ENCODE measurements around the gene MCAM. TPM values are rescaled to one million over a fixed set of nuclear protein-coding genes. Genes with fewer than 3 reads are reported as not detected.

The MCAM gene
- total RNA-seq: 7.5 and 8.1 TPM in 2 replicates

GRCh38 chr11:119316729-119317591, at the start of gene MCAM:
Gene MCAM (minus strand): TSS chr11:119317130. CDS start chr11:119317101, 29 bp downstream.
- H3K4me1 Mint-ChIP-seq: peaks cover 23% of the 10 kb centered on the region
- H3K27me3 Mint-ChIP-seq: peaks cover 30% of the 10 kb centered on the region
- DNase-seq: peak; percentile 67
- intact Hi-C loops (cut with micrococcal nuclease): no loop called here
- no peak within 1 kb of the TSS for H3K27ac Mint-ChIP-seq
- no peaks in the 10 kb centered on the region for H3K9me3 Mint-ChIP-seq
- H3K4me3 Mint-ChIP-seq: peak within 1 kb of the TSS; percentile 72
- H3K36me3 Mint-ChIP-seq (ENCODE audit: low read depth): no peaks in the 10 kb centered on the region

GRCh38 chr11:119365071-119365591, 48.2 kb upstream of the MCAM start:
- Mint-ChIP-seq H3K9me3 (no peaks in the 10 kb centered on the region), H3K36me3 (ENCODE audit: low read depth) (no peaks in the 10 kb centered on the region), H3K4me3 (peak overlapping the region; percentile 81), H3K4me1 (peaks cover 7% of the 10 kb centered on the region), H3K27ac (peak overlapping the region; percentile 45), H3K27me3 (peaks cover 43% of the 10 kb centered on the region)
- intact Hi-C loops (cut with micrococcal nuclease): no loop called here
- no peak for DNase-seq

DNA sequence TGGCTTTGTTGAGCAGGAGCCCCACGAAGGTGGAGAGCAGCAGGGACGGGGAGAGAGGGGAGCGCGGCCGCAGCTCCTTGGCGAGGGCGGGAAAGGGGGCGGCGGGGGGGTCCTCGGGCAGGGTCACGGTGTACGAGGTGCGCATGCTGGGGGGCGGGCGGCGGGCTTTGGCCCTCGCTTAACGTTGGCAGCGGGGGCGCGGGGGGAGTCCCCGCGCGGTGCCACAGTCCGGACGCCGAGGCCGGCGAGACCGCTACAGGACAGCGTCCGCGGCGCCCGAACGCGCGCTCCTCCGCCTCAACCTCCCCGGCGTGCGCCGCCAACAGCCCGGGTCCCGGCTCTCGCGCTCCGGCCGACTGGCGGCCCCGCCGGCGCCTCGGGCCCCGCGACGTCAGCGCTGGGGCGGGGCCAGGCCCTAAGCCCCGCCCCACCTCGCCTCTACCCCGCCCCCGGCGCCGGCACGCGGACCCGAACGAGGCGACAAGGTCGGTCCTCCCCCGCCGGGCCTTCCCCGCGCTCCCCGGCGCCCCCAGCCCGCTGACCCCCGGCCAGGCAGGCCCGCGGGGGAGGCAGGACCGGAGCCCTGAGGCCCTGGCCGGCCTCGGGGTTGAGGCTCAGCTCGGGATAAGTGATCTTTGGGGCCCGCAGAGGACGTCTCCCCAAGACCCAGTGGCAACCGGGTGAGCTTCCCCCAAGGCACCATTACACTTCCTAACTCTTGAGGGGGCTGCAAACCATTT, 47.1 kb upstream of the MCAM start:
- intact Hi-C loops (cut with micrococcal nuclease): loop anchor here (1.0 kb wide), 1 partner anchor 17 kb away; the partner anchor contains the start of gene USP2
- Mint-ChIP-seq H3K4me3 (peak overlapping the region; percentile 81), H3K27ac (no peak overlapping the region), H3K36me3 (ENCODE audit: low read depth) (no peaks in the 10 kb centered on the region), H3K27me3 (peaks cover 42% of the 10 kb centered on the region), H3K9me3 (no peaks in the 10 kb centered on the region), H3K4me1 (peaks cover 7% of the 10 kb centered on the region)
- peak; percentile 90 for DNase-seq

GRCh38 chr11:119363081-119363850, 46.3 kb upstream of the MCAM start:
- Mint-ChIP-seq H3K4me3 (peak overlapping the region; percentile 40), H3K9me3 (no peaks in the 10 kb centered on the region), H3K36me3 (ENCODE audit: low read depth) (no peaks in the 10 kb centered on the region), H3K27me3 (peaks cover 43% of the 10 kb centered on the region), H3K27ac (no peak overlapping the region), H3K4me1 (peaks cover 7% of the 10 kb centered on the region)
- intact Hi-C loops (cut with micrococcal nuclease): no loop called here
- no peak for DNase-seq

- Mint-ChIP-seq H3K36me3 (ENCODE audit: low read depth) (no peaks in the 10 kb centered on the region), H3K9me3 (no peaks in the 10 kb centered on the region), H3K27me3 (peaks cover 46% of the 10 kb centered on the region), H3K4me3 (peak overlapping the region; percentile 41), H3K4me1 (peaks cover 7% of the 10 kb centered on the region), H3K27ac (no peak overlapping the region)
- DNase-seq: no peak
- intact Hi-C loops (cut with micrococcal nuclease): no loop called here
Measured at GRCh38 chr11:119362741-119363080, 45.8 kb upstream of the MCAM start.

GRCh38 chr11:119361941-119362725, 45.2 kb upstream of the MCAM start:
- H3K4me3 Mint-ChIP-seq: peak overlapping the region; percentile 41
- intact Hi-C loops (cut with micrococcal nuclease): no loop called here
- H3K9me3 Mint-ChIP-seq: no peaks in the 10 kb centered on the region
- no peak for DNase-seq
- H3K27me3 Mint-ChIP-seq: peaks cover 50% of the 10 kb centered on the region
- no peaks in the 10 kb centered on the region for H3K36me3 Mint-ChIP-seq (ENCODE audit: low read depth)
- no peak overlapping the region for H3K27ac Mint-ChIP-seq
- peaks cover 7% of the 10 kb centered on the region for H3K4me1 Mint-ChIP-seq

DNA sequence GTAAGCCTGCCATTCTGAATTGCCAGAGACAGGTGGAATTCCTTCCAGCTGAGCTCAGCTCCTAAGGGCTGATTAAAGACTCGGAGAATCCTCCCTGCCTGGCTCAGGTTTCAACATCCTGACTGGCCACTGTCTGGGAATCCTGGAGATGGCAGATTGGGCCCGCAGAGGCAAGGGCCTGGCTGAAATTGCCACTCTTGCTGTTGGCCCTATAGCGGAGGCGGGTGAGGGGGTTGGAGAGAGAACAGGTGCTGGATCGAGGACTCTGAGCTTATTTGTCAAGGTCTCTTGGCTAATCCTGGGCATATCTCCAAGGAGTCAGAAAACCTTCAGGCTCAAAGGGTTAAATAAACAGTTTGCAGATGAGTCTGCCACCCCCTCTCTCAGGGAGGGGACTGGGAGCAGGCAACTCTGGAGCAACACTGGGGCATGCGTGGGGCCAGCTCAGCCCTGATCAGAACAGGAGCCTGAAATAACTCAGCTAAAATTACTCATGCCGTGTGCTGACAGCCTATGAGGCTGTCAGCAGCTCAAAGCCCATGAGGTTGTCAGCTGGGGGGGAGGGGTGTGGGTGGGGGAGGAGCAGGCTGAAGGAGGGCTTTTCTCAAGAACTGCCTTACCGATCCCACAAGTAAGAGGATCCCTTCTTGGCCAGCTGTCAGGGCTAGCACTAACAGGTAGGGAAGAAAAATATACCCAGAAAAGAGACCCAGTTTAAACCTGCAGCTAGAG, 44.3 kb upstream of the MCAM start:
- intact Hi-C loops (cut with micrococcal nuclease): no loop called here
- peaks cover 11% of the 10 kb centered on the region for H3K4me1 Mint-ChIP-seq

GRCh38 chr11:119359365-119360214, 42.7 kb upstream of the MCAM start:
- Mint-ChIP-seq H3K9me3 (no peaks in the 10 kb centered on the region), H3K4me1 (peaks cover 10% of the 10 kb centered on the region), H3K4me3 (no peak overlapping the region), H3K27ac (no peak overlapping the region), H3K36me3 (ENCODE audit: low read depth) (no peaks in the 10 kb centered on the region), H3K27me3 (peaks cover 44% of the 10 kb centered on the region)
- intact Hi-C loops (cut with micrococcal nuclease): no loop called here
- no peak for DNase-seq

More for the DNA sequence above, 44.3 kb upstream of the MCAM start:
- peaks cover 44% of the 10 kb centered on the region for H3K27me3 Mint-ChIP-seq
- H3K27ac Mint-ChIP-seq: no peak overlapping the region
- no peaks in the 10 kb centered on the region for H3K9me3 Mint-ChIP-seq
- no peaks in the 10 kb centered on the region for H3K36me3 Mint-ChIP-seq (ENCODE audit: low read depth)
- DNase-seq: no peak
- H3K4me3 Mint-ChIP-seq: no peak overlapping the region

GRCh38 chr11:119357074-119357473, 40.1 kb upstream of the MCAM start:
- H3K36me3 Mint-ChIP-seq (ENCODE audit: low read depth): no peaks in the 10 kb centered on the region
- H3K27ac Mint-ChIP-seq: no peak overlapping the region
- H3K4me1 Mint-ChIP-seq: peaks cover 5% of the 10 kb centered on the region
- intact Hi-C loops (cut with micrococcal nuclease): no loop called here
- peaks cover 39% of the 10 kb centered on the region for H3K27me3 Mint-ChIP-seq
- peak overlapping the region; percentile 63 for H3K4me3 Mint-ChIP-seq
- DNase-seq: no peak
- no peaks in the 10 kb centered on the region for H3K9me3 Mint-ChIP-seq

DNA sequence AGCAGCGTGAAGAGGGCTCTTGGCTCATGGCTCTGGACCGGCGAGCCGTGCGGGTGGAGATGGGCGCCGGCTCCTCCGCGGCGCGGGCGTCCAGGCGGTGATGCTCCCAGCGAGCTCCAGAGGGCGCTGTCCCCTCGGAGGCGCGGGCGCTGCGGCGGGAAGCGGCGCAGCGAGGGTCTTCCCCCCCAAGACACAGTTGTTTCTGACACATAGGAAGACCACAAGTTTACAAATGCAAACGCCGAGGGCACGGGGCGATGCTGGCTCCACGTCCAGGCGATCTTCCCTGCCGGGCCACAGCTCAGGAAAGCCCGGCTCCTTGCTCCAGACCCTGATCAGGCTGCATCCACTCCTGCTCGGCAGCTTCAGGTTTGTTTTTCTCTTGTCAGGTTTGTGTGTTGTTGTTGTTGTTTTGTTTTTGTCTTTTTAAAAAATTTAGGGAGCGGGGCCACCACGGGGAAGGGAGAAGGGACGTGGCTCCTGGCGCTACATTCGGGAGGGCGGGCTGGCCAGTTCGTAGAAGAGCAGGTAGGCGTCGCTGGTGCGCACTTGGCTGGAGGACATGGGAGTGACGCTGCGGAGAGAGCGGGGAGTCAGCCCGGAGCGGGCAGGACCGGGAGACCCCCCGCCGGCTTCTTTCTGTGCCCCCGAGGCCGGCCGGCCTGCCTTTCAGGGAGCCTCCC, 39.6 kb upstream of the MCAM start:
- Mint-ChIP-seq H3K27me3 (peaks cover 39% of the 10 kb centered on the region), H3K36me3 (ENCODE audit: low read depth) (no peaks in the 10 kb centered on the region), H3K9me3 (no peaks in the 10 kb centered on the region), H3K4me3 (peak overlapping the region; percentile 87), H3K27ac (peak overlapping the region; percentile 76), H3K4me1 (peaks cover 5% of the 10 kb centered on the region)
- intact Hi-C loops (cut with micrococcal nuclease): loop anchor here (1.0 kb wide), 3 partner anchors 18 to 118 kb away; partner anchors contain the start of gene USP2
- peak; percentile 92 for DNase-seq

GRCh38 chr11:119355091-119355843, 38.3 kb upstream of the MCAM start:
- no peak for DNase-seq
- peaks cover 5% of the 10 kb centered on the region for H3K4me1 Mint-ChIP-seq
- H3K9me3 Mint-ChIP-seq: no peaks in the 10 kb centered on the region
- no peaks in the 10 kb centered on the region for H3K36me3 Mint-ChIP-seq (ENCODE audit: low read depth)
- no peak overlapping the region for H3K27ac Mint-ChIP-seq
- intact Hi-C loops (cut with micrococcal nuclease): no loop called here
- H3K4me3 Mint-ChIP-seq: peak overlapping the region; percentile 87
- H3K27me3 Mint-ChIP-seq: peaks cover 44% of the 10 kb centered on the region

All from activated CD4-positive, alpha-beta T cell treated with anti-CD3 and anti-CD28 coated beads, Interleukin-2, amount 10 ng/mL, durations not matched to agents 24 days and 14 days (primary cell).